ENCODE data around the gene MSH4. TPM values are rescaled to one million over a fixed set of nuclear protein-coding genes. Genes with fewer than 3 reads are reported as not detected.
"Not testable (repeated sequence)": the region's sequence is repeated elsewhere in the genome, so short reads cannot be mapped to it uniquely, and the experiment has no call there.

Gene MSH4
- polyA plus RNA-seq, 3 donors = 0.21 to 0.79 (median 0.70) TPM

GRCh38 chr1:75795703-75796193 lies 934 bp upstream of the MSH4 start:
- DNase-seq = no peak

- no peak for DNase-seq
These were observed 549 bp downstream of the MSH4 start for GRCh38 chr1:75797273-75797588.

- no peak for DNase-seq
These were observed 1.0 kb downstream of the MSH4 start for GRCh38 chr1:75797606-75798216.

- not testable (repeated sequence) for DNase-seq
These were observed 4.8 kb downstream of the MSH4 start for GRCh38 chr1:75801480-75801879.

- DNase-seq = no peak
These were observed 12.2 kb downstream of the MSH4 start for GRCh38 chr1:75808921-75809320.

GRCh38 chr1:75810113-75810512 lies 13.4 kb downstream of the MSH4 start:
- not testable (repeated sequence) for DNase-seq

- DNase-seq = no peak
These were observed 14.7 kb downstream of the MSH4 start for GRCh38 chr1:75811211-75811981.

- no peak for DNase-seq
These were observed 15.4 kb downstream of the MSH4 start for GRCh38 chr1:75812065-75812464.

- not testable (repeated sequence) for DNase-seq
These were observed 26.9 kb downstream of the MSH4 start for GRCh38 chr1:75823596-75823995.

GRCh38 chr1:75836528-75837100 lies 39.9 kb downstream of the MSH4 start:
- DNase-seq = no peak

- DNase-seq = no peak
These were observed 41.4 kb downstream of the MSH4 start for GRCh38 chr1:75838079-75838478.

- no peak for DNase-seq
These were observed 44.7 kb downstream of the MSH4 start for GRCh38 chr1:75841421-75841820.

- no peak for DNase-seq
These were observed 48.9 kb downstream of the MSH4 start for GRCh38 chr1:75845576-75845975.

GRCh38 chr1:75855010-75855409 lies 58.3 kb downstream of the MSH4 start:
- DNase-seq = no peak

GRCh38 chr1:75855734-75856133 lies 59.1 kb downstream of the MSH4 start:
- DNase-seq = no peak

GRCh38 chr1:75861831-75862230 lies 65.1 kb downstream of the MSH4 start:
- DNase-seq = no peak

- DNase-seq = no peak
These were observed 74.3 kb downstream of the MSH4 start for GRCh38 chr1:75870951-75871350.

- no peak for DNase-seq
These were observed 83.3 kb downstream of the MSH4 start for GRCh38 chr1:75879985-75880384.

- no peak for DNase-seq
These were observed 87.8 kb downstream of the MSH4 start for GRCh38 chr1:75884437-75884836.

- no peak for DNase-seq
These were observed 104.7 kb downstream of the MSH4 start for GRCh38 chr1:75901371-75901770.

GRCh38 chr1:75908717-75909152 lies 112.1 kb downstream of the MSH4 start:
- peak; percentile 20 for DNase-seq

- DNase-seq = no peak
These were observed 120.2 kb downstream of the MSH4 start for GRCh38 chr1:75916834-75917233.

GRCh38 chr1:75922698-75923097 lies 126.0 kb downstream of the MSH4 start:
- no peak for DNase-seq
